ENCODE data around the gene CCDC57. TPM values are rescaled to one million over a fixed set of nuclear protein-coding genes. Genes with fewer than 3 reads are reported as not detected.
A peak's percentile ranks its signal among the peaks of the same experiment; 100 is the strongest.
"Not testable (repeated sequence)": the region's sequence is repeated elsewhere in the genome, so short reads cannot be mapped to it uniquely, and the experiment has no call there.

The CCDC57 gene
- total RNA-seq, 1 experiment from 2014 or later = 13.5 TPM

GRCh38 chr17:82225368-82226029 is 12.9 kb upstream of the CCDC57 start:
- DNase-seq (ENCODE audit: low read depth) = no peak

GRCh38 chr17:82224666-82225065 is 12.0 kb upstream of the CCDC57 start:
- no peak for DNase-seq (ENCODE audit: low read depth)

GRCh38 chr17:82223517-82223916 is 10.9 kb upstream of the CCDC57 start:
- no peak for DNase-seq (ENCODE audit: low read depth)

GRCh38 chr17:82222816-82223215 is 10.2 kb upstream of the CCDC57 start:
- DNase-seq (ENCODE audit: low read depth) = no peak

GRCh38 chr17:82221341-82221902 is 8.8 kb upstream of the CCDC57 start:
- no peak for DNase-seq (ENCODE audit: low read depth)

- no peak for DNase-seq (ENCODE audit: low read depth)
Observed at GRCh38 chr17:82219753-82220709, 7.4 kb upstream of the CCDC57 start.

GRCh38 chr17:82219083-82219482 is 6.4 kb upstream of the CCDC57 start:
- no peak for DNase-seq (ENCODE audit: low read depth)

GRCh38 chr17:82218349-82219075 is 5.9 kb upstream of the CCDC57 start:
- no peak for DNase-seq (ENCODE audit: low read depth)

- peak; percentile 86 for DNase-seq (ENCODE audit: low read depth)
Observed at GRCh38 chr17:82217530-82218204, 5.0 kb upstream of the CCDC57 start.

GRCh38 chr17:82217120-82217529 is 4.5 kb upstream of the CCDC57 start:
- DNase-seq (ENCODE audit: low read depth) = peak; percentile 75

GRCh38 chr17:82216301-82217119 is 3.9 kb upstream of the CCDC57 start:
- DNase-seq (ENCODE audit: low read depth) = peak; percentile 92

- DNase-seq (ENCODE audit: low read depth) = no peak
Observed at GRCh38 chr17:82215972-82216300, 3.3 kb upstream of the CCDC57 start.

GRCh38 chr17:82215095-82215971 is 2.7 kb upstream of the CCDC57 start:
- no peak for DNase-seq (ENCODE audit: low read depth)

- no peak for DNase-seq (ENCODE audit: low read depth)
Observed at GRCh38 chr17:82214012-82214628, 1.5 kb upstream of the CCDC57 start.

GRCh38 chr17:82213251-82214011 is 789 bp upstream of the CCDC57 start:
- peak; percentile 75 for DNase-seq (ENCODE audit: low read depth)

GRCh38 chr17:82210655-82211054 is 2.0 kb downstream of the CCDC57 start:
- DNase-seq (ENCODE audit: low read depth) = not testable (repeated sequence)

GRCh38 chr17:82205720-82206508 is 6.7 kb downstream of the CCDC57 start:
- DNase-seq (ENCODE audit: low read depth) = peak; percentile 84

All from LHCN-M2 (cell line).